WTC11 (cell line): ENCODE measurements around the gene DEFB126.

Source experiments
- CTCF ChIP-seq: fragments of 200-600 bp; IDR thresholded peaks from 2 replicates; pipeline ENCODE4 v1.8.0; 2022; ENCODE audit warnings: antibody characterized with exemption
- FOXP1 ChIP-seq: sonication (generic); formaldehyde crosslinking; IDR thresholded peaks from 2 replicates; pipeline ENCODE4 v1.8.0; 2022; ENCODE audit warnings: missing genetic modification reagents, mild to moderate bottlenecking, moderate library complexity, borderline replicate concordance
- STAT6 ChIP-seq: sonication (generic); formaldehyde crosslinking; conservative IDR thresholded peaks from 2 replicates; pipeline ENCODE4 v1.8.1; 2023; ENCODE audit warnings: mild to moderate bottlenecking, low read depth, missing genetic modification reagents, moderate library complexity

- peak; percentile 58; the same call in 1 of the 2 replicates for TF ChIP-seq CTCF
- TF ChIP-seq FOXP1, result no peak
- no peak for TF ChIP-seq STAT6
Measured at GRCh38 chr20:137668-138490, 4.5 kb upstream of the DEFB126 start.
